Superior temporal gyrus (tissue), 1 donor: ENCODE data around the gene FLYWCH2.

Experiments
- DNase-seq: peaks from one replicate; pipeline ENCODE4 v3.0.0-alpha.2; 2016; ENCODE audit errors: extremely low spot score

FLYWCH2 gene, protein sequence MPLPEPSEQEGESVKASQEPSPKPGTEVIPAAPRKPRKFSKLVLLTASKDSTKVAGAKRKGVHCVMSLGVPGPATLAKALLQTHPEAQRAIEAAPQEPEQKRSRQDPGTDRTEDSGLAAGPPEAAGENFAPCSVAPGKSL

DNA sequence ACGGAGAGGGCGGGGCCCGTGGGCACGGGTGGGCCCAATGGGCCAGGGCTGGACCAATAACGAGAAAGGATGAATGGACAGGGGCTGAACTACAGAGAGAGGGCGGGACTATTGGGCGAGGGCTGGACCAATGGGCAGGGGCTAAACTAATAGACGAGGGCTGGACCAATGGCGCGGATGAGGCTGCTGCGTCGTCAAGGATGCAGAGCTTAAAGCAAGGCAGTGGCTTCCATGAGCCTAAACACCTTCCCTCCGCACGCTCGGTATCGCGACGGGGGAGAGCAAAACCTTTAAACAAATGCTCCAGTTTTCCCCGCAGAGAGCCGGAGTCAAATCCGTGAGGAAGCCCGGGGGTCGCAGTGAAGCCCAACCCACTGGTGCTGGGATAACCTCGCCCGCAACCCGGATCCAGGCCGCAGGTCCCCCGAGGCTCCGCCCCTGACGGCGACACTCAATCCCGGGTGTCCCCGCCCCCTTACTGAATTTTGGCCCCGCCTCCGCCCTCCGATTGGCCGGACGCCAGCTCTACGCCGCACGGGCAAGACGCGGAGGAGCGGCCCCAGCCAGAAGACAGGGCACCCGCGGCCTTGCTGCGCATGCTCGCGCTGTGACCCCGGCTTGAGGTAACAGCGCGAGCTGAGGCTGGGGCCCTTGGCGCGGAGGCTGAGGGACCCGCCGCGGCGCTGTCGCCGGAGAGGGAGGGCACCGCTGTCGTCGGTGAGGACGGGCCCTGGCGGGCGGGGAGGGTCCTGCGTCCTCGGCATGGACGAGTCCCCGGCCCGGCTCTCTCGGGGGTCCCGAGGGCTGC, at the start of gene FLYWCH2:
Gene FLYWCH2 (plus strand): TSS at position 566 of the 808 bp plus-strand sequence. CDS start 13,235 bp downstream, outside the sequence.
- DNase-seq = peak; percentile 99

DNA sequence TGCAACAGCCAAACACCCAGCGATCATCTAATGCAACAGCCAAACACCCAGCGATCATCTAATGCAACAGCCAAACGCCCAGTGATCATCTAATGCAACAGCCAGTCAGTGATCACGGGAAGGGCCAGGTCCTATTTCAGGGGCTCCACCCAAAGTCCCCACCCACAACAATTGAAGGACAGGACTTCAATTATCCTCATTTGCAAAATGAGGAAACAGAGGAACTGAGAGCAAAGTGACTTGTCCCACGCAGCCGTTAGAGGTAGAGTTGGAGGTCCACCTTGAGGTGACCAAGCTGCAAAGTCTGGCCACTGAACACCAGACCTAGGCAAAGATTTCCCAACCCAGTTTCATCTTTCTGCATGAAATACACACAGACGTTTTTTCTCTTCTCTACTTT, 49.2 kb upstream of the FLYWCH2 start:
- no peak for DNase-seq

DNA sequence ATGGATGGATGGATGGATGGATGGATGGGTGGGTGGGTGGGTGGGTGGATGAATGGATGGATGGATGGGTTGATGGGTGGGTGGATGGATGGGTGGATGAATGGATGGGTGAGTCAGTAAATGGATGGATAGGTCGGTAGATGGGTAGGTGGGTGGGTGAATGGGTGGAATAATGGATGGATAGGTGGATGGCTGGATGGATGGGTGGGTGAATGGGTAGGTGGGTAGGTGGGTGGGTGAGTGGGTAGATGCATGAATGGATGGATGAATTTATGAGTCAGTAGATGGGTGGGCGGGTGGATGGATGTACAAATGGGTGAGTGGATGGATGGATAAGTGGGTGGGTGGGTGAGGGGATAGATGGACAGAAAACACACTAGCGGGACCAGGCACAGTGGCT, 48.0 kb upstream of the FLYWCH2 start:
- DNase-seq = no peak

DNA sequence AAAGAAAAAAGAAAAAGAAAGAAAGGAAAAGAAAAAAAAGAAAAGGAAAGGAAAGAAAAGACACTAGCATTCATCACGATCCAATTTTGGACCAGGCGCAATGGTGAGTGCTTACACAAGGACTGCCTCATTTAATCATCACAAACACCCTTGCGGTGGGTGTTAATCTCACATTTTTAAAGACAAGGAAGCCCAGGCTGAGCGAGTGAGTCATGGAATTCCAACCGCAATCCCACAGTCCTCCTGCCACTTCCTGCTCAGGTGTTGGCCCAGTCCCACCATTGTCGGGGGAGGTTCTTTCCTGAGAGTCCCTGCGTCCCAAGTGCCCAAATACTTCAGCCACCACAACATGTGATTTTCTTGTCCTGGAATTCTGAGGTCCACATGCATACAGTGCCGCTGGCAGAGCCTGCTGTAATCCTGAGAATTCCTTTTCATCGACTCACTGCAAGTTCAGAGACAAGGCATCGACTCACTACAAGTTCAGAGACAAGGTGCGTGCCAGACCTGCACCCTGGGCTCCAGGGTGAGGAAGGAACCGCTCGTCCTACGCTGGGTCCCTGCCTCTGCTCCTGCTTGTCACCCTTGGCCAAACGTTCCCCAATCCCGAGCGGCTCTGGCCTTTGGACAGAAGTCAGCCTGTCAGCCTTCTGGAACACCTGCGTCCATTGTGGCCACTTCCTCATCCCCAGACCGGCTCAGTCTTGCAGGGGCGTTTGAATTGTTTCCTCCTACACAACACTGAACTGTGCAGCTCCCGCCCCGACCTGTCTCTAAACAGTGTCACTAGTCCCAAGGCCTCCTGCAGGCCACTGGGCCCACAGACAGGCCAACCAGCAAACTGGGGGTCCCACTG, 47.1 kb upstream of the FLYWCH2 start:
- peak; percentile 41 for DNase-seq

DNA sequence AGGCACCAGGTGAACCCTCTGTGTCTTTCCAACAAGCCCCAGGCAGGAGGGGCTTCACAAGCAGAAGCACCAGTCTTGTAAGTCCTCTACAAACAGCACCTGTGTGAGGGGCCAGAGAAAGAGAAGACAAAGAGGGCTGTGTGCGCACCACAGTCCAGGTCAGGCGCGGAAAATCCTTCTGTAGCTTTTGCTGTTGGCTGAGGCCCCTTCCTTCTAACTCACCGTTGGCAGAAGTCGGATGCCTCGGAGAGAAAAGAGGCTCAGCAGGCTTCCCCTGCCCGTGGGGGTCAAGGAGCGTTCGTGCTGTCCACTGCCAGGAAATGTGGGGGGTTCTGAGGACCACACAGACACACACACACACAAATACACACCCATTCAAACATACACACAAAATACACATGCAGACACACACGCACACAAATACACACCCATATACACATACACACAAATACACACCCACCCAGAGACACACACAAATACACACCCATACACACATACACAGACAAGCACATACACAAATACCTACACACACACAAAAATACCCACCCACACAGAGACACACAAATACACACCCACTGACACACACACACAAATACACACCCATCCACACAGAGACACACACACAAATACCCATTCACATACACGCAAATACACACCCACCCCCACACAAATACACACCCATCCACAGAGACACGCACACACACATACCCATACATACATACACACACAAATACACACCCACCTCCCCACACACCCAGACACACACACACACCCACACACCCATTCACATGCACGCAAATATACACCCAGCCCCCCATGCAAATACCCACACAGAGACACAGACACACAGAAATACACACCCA, 46.1 kb upstream of the FLYWCH2 start:
- DNase-seq = no peak

DNA sequence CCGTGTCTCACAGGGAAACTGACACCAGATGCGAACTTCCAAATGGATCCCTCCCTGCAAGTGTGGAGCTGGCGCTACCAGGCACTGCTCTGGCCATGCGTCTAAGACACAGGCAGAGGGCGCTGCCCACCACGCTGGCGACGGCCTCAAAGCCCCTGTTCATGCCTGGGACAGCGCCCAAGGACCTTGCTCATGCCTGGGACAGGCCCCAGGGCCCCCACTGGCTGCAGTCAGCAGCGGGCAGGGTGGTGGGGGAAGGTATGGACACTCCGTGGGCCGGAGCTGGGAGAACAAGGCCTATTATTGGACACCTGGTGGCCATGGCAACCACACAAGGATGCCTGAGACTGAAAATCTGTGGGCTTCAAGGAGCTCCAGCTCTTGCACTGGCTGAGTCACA, 44.1 kb upstream of the FLYWCH2 start:
- DNase-seq = peak; percentile 77

DNA sequence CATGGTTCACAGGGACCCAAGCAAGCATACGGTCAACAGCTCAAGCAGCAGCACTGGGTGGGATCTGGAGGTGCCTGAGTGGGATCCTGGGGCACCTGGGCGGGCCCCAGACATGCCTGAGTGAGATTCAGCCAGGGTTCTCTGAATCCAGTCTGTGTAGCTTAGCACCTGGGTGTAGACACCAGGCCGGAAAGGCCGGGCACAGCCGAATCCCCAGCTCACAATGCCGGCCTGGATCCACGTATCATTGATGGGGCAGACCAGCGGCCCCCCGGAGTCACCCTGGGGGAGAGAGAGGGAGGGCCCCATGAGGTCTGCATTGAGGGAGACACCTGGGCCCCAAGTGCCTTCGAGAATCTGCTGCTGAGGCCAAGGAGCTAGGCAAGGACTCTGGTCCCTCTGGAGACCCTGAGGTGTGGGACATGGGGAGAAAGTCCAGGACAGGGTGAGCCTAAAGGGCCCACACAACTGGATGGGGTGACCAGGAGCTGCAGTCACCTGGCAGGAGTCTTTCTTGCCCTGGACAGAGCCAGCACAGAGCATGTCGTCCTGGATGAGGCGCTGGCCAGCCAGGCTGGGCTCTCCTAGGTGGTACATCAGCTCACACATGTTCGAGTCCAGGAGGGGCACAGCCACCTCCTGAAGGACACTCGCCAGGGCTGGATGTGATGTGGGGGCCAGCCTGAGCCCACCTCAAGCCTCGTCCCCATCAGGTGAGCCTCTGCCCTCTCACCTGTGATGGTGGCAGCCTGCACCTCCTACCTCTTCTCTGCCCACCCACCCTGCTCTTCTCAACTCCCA, 43.2 kb upstream of the FLYWCH2 start:
- DNase-seq = no peak

DNA sequence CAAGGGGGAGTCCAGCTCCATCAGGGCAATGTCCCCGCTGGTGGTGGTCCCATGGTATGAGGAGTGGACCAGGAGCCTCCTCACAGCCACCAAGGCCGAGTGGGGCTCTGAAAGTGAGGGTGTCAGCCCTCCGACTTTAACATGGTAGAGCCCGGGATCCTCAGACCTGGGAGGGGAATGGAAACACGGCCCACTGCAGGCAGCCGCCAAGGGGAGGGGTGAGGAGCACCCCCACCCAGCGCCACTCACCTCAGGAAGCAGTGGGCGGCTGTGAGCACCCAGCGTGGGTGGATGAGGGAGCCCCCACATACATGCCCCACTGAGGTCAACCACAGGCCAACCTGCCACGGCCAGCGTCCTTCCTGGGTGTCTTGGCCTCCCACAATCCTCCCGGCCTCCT, 42.1 kb upstream of the FLYWCH2 start:
- DNase-seq = no peak

DNA sequence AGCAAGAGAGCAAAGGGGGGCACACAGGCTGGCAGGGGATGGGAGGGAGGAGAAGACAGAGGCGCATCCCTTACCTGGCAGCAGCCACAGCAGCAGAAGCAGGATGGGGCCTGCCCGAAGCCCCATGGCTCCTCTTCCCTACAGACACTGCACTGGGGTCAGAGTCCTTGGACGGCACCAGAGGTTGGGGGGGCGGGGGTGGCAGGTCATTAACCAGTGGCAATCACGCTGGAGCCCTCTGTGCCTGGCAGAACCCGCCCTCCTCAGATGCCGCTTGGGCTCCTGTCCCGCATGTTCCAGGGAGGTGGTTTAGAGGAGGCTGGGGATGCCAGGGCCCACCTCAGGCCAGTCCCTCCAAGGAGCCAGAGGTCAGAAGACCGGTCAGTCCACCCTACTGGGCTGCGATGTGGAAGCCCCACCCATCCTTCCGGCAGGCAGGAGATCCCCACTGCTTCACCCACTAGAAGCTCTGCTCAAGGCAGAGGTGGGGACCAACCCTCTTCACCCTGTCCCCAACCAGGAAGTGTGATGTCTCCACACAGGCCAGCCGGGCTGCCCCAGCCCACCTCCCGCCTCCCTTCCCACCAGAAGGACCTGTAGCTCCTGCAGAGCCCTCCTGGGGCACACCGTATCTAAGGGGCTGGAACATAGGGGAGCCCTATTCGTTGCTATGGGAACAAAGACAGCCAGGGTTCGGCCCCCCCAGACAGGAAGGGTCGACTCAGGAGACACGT, 41.2 kb upstream of the FLYWCH2 start:
- DNase-seq = no peak

DNA sequence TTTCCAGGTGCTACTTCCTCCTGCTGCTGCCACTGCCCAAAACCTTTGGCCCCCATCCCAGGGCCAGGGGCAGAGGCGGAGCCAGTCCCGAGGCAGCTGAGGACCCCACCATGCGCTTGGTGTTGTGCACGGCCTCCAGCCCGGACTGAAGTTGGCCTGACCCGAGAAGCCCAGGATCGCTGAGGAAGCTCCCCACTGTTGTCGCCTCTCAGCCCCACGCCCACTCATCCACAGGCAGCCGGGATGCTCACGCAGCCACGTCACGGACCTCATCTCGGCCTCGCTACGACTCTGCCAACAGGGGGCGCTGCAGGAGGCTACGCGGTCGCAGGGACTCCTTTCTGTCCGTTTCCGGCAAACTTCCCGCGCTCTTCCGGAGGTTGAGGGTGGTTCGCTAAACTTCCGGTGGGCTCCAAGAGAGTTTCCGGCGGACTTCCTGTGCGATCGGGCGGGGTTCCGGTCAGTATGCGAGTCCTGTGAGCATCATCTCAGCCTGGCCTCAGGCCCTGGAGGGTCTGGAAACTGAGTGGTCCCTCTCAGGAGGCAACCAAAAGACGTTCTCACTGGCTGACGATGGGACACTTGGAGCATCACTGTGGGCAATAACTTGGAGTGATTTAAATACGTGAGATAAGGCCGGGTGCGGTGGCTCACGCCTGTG, 40.5 kb upstream of the FLYWCH2 start:
- no peak for DNase-seq

DNA sequence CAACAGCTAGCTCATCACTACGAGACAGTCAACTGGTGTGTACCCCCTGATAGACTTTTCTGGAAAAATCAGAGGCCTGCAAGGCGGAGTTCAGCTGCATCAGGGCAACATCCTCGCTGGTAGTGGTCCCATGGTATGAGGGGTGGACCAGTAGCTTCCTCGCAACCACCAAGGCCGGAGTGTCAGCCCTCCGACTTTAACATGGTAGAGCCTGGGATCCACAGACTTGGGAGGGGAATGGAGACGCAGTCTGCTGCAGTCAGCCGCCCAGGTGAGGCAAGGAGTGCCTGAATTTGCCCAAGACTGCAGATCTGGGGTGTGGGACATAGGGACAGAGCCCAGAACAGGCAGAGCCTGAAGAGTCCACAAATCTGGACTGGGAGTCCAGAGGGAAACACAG, 39.5 kb upstream of the FLYWCH2 start:
- DNase-seq = no peak

DNA sequence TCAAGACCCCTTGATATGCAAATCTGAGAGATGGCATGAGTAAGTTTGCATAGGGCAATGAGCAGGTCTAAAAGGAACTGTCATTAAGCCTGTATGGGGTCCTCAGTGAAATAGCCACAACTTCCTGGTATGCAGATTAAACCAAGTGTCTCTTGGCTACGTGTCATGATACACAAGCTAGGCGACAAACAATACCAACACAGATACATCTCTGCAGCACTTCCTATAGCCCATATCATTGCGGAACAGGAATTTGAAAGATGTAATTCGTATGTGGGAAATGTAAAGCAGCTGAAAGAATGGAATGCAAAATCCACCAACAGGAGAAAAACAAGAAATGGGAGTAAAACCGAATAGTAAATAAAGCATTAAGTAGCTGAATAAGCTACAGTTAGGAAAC, 37.9 kb upstream of the FLYWCH2 start:
- no peak for DNase-seq

DNA sequence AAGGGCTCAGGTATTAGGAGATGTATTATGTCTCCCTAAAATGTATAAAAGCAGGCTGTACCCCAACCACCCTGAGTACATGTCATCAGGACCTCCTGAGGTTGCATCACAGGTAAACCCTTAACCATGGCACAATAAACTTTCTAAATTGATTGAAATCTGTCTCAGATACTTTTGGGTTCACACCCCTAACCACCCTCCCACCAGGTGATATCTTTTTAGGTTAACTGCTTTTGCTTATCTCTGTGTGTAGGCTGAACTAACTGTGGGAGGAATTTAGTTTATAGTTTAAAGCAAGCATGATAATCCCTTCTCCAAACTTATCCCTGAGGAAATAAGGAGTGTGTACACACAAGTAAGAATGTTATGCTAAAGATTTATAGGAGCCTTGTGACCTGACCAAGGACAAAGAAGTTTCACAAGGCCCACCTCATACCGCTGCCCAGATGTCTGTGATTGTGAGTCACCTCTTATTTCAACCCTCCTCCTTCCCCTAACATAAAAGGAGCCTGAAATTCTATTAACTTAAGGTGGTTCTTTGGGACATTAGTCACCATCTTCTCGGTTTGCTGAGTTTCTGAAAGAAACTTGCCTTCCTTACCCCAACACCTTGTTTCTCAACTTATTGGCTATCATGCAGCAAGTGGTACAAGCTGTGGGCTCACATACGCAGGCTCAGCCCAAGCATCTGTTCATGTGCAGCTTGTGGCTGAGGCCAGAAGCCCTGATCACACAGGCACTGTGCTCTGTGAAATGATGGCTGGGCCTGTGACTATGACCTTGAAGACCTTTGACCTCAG, 36.3 kb upstream of the FLYWCH2 start:
- no peak for DNase-seq

DNA sequence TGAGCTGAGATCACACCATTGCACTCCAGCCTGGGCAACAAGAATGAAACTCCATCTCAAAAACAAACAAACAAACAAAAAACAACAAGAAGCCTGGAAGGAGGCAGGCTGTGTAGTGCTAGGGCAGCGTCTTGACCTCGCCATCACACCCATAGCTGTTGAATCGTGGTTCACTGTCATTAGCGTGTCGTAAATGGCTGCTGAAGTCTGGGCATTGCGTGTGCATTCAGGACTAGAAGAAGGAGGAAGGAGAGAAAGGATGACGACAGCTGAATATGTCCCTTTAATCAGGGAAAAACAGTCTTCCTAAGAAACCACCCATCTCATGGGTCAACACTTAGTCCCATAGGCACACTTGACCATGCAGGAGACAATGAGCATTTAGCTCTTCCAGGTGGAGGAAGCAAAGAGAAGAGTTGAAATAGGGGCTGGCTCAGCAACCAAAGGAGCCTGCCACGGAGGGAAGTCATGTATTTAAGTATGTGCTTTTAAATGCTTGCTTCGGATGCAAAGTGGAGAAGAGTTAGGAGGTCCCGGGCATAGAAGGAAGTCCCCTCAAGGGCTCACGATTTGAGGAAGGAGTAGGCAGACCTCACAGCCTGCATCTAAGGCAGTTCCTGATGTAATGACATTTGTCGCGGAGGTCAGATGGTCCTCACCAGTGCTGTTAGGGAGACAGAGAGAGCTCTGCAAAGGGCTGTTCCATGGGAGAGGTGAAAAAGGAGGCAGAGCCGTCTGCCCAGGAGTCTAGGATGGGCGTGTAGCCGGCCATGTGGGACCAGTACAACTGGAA, 33.9 kb upstream of the FLYWCH2 start:
- no peak for DNase-seq

DNA sequence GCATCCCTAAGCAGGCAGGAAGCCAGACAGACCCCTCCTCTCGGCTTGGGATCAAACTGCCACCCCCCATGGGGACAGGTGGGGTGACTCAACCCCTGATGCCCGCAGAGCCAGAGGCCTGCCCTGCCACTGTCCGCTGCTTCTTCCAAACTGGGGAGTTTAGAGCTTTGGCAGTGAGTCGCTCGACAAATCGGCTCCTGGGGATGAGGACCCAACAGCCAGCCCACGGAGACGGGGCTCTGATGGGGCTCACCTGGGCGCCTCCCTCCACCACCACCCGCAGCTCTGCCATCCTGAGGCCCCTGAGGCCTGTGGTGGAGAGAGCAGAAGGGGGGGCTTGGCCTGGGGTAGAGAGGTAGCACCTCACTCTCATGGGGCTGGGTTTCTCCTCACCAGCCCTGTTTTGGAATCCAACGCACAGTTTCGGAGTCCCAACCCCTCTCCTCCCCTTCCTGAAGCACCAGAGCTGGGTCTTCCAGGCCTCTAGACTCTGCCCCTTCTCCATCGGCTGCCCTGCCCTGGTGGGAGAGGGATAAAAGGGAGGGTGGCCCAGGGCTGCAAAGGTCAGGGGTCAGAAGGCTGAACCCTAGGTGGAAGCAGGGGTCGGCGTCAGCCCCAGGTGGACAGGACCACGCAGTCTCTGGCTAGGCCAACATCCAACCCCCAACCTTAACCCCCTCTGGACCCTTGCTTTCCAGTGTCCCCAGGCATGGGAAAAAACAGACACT, 30.8 kb upstream of the FLYWCH2 start:
- no peak for DNase-seq

DNA sequence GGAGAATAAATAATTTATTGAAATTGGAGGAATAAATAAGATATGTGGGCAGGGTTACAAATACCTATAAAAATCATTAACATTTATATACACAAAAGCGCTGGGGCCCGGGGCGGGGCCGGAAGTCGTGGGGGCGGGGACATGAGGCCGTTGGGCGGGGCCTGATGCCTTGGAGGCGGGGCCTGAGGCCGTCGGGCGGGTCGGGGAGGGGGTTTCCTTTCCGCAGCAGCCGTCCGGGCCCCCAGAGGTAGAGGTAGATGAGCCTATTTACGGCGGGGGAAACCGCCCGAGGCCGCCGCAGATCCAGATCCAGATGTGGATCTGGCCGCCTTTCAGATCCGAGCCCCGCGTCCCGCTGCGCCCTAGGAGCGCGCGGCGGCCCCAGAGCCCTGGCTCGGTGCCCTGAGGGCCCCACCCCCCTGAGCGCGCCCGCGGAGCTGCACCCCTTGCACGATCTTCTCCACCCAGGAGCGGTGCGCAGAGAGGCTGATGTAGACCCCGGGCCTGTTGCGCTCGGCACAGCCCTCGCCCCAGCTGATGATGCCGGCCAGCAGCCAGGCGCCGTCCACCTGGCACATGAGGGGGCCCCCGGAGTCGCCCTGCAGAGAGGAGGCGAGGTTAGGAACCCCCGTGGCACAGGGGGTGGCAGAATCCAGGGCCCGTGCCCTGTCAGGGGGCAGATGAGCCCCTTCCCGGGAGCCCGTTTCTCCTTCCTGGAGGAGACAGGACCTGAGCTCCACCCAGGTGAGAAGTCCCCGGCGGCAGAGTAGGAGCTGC, 30.1 kb upstream of the FLYWCH2 start:
- no peak for DNase-seq
